HEK293T (cell line): Measurements from ENCODE around the gene ZP2.
"Not testable (repeated sequence)": the region's sequence is repeated elsewhere in the genome, so short reads cannot be mapped to it uniquely, and the experiment has no call there.

ENCODE experiments used
- CTCF ChIA-PET: fragments of 350-600 bp; formaldehyde crosslinking; extraction: SDS; loops from one replicate; lab custom pipeline; 2021; ENCODE audit warnings: antibody characterized with exemption, inconsistent platforms; lab: Yijun Ruan, JAX
- POLR2A ChIA-PET: fragments of 350-600 bp; formaldehyde crosslinking; extraction: SDS; loops from one replicate; lab custom pipeline; 2020; ENCODE audit warnings: antibody characterized with exemption, inconsistent platforms; lab: Yijun Ruan, JAX
- DNase-seq: peaks from one replicate; pipeline ENCODE4 v3.0.0; 2012; ENCODE audit warnings: mixed read lengths; ENCODE audit errors: extremely low spot score
- CTBP1 ChIP-seq: fragments of 450-650 bp; IDR thresholded peaks from 2 replicates; pipeline ENCODE4 v1.6.1; 2016; ENCODE audit warnings: borderline replicate concordance
- ELF4 ChIP-seq: fragments of 450-650 bp; IDR thresholded peaks from 2 replicates; pipeline ENCODE4 v1.6.1; 2017; ENCODE audit warnings: antibody characterized with exemption
- FOXA1 ChIP-seq: fragments of 450-650 bp; IDR thresholded peaks from 2 replicates; pipeline ENCODE4 v1.6.1; 2016; ENCODE audit warnings: mild to moderate bottlenecking
- FOXK2 ChIP-seq: fragments of 450-650 bp; IDR thresholded peaks from 2 replicates; pipeline ENCODE4 v1.6.1; 2016; ENCODE audit warnings: mild to moderate bottlenecking
- FOXM1 ChIP-seq: fragments of 450-650 bp; IDR thresholded peaks from 2 replicates; pipeline ENCODE4 v1.6.1; 2017; ENCODE audit warnings: mild to moderate bottlenecking, borderline replicate concordance
- HDGF ChIP-seq: fragments of 450-650 bp; IDR thresholded peaks from 2 replicates; pipeline ENCODE4 v1.6.1; 2017; ENCODE audit warnings: antibody characterized with exemption, borderline replicate concordance
- L3MBTL2 ChIP-seq: fragments of 450-650 bp; conservative IDR thresholded peaks from 2 replicates; pipeline ENCODE4 v1.6.1; 2016; ENCODE audit warnings: mild to moderate bottlenecking
- NFRKB ChIP-seq: fragments of 450-650 bp; IDR thresholded peaks from 2 replicates; pipeline ENCODE4 v1.6.1; 2016; ENCODE audit warnings: mild to moderate bottlenecking, moderate library complexity
- SP1 ChIP-seq: fragments of 450-650 bp; IDR thresholded peaks from 2 replicates; pipeline ENCODE4 v1.6.1; 2017
- SUZ12 ChIP-seq: fragments of 450-650 bp; IDR thresholded peaks from 2 replicates; pipeline ENCODE4 v1.6.1; 2016; ENCODE audit warnings: mild to moderate bottlenecking
- TARDBP ChIP-seq: fragments of 450-650 bp; IDR thresholded peaks from 2 replicates; pipeline ENCODE4 v1.6.1; 2016
- ZNF384 ChIP-seq: fragments of 450-650 bp; IDR thresholded peaks from 2 replicates; pipeline ENCODE4 v1.6.1; 2016
- TF ChIP-seq, protein P1 (sequence below): fragments of 450-650 bp; IDR thresholded peaks from 2 replicates; pipeline ENCODE4 v1.6.1; 2016

Gene ZP2

DNA sequence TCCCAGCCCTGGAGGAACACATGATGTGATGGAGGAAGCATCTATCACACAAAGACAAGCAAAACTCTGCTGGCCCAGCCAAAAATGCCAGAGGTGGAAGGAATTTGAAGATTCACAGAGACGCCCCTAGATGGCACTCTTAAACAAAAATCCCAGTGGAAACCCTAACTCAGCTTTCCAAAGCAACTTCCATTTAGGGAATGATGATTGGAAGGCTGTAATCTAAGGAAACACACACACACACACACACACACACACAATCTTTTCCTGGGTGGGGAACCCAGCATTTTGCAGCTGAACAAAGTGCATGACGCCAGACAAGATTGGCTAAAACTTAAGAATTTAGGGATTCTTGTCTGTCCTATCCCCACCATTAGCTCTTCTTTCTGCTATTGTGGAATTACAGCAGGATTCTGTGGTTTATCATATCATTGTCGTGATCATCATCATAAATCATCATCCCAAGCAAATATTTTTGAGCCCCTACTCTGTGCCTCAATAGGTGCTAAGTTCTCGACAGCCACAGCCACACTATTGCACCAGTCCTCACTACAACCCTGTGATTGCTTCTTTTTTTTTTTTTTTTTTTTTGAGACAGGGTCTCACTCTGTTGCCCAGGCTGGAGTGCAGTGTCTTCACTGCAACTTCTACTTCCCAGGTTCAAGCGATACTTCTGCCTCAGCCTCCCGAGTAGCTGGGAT, 54.5 kb downstream of the ZP2 start:
- peak; percentile 75 for DNase-seq
- POLR2A ChIA-PET: interaction anchor here (3.5 kb wide), 1 partner anchor 144 kb away, joined by 17 read pairs; no protein-coding TSS in a partner anchor
- CTCF ChIA-PET: interaction anchor here (0.6 to 2.3 kb wide), 2 partner anchors 60 to 144 kb away, joined by 5 to 10 read pairs; no protein-coding TSS in a partner anchor
- TF ChIP-seq ZNF384: peak; percentile 55; the same call in 1 of the 2 replicates
- TF ChIP-seq NFRKB: no peak

DNA sequence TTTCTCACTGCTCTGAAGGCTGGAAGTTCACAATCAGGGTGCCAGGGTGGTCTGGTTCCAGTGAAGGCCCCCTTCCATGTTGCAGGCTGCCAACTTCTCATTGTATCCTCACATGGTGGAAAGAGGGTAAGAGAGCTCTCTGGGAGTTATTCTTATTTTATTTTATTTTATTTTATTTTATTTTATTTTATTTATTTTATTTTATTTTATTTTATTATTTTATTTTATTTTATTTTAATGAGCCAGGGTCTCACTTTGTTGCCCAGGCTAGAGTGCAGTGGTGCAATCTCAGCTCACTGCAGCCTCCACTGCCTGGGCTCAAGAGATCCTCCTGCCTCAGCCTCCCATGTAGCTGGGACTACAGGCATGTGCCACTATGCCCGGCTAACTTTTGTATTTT, 55.4 kb downstream of the ZP2 start:
- DNase-seq, POLR2A ChIA-PET: not testable (repeated sequence)
- CTCF ChIA-PET: interaction anchor here (0.6 kb wide), 1 partner anchor 46 kb away, joined by 3 read pairs; no protein-coding TSS in a partner anchor

DNA sequence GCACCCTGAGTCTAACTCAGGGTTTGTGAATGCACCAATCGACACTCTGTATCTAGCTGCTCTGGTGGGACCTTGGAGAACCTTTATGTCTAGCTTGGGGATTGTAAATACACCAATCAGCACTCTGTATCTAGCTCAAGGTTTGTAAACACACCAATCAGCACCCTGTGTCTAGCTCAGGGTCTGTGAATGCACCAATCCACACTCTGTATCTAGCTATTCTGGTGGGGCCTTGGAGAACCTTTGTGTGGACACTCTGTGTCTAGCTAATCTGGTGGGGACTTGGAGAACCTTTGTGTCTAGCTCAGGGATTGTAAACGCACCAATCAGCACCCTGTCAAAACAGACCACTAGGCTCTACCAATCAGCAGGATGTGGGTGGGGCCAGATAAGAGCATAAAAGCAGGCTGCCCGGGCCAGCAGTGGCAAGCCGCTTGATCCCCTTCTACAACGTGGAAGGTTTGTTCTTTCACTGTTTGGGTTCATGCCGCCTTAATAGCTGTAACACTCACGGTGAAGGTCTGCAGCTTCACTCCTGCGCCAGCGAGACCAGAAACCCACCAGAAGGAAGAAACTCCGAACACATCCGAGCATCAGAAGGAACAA, 58.1 kb downstream of the ZP2 start:
- DNase-seq, POLR2A ChIA-PET, CTCF ChIA-PET: not testable (repeated sequence)

DNA sequence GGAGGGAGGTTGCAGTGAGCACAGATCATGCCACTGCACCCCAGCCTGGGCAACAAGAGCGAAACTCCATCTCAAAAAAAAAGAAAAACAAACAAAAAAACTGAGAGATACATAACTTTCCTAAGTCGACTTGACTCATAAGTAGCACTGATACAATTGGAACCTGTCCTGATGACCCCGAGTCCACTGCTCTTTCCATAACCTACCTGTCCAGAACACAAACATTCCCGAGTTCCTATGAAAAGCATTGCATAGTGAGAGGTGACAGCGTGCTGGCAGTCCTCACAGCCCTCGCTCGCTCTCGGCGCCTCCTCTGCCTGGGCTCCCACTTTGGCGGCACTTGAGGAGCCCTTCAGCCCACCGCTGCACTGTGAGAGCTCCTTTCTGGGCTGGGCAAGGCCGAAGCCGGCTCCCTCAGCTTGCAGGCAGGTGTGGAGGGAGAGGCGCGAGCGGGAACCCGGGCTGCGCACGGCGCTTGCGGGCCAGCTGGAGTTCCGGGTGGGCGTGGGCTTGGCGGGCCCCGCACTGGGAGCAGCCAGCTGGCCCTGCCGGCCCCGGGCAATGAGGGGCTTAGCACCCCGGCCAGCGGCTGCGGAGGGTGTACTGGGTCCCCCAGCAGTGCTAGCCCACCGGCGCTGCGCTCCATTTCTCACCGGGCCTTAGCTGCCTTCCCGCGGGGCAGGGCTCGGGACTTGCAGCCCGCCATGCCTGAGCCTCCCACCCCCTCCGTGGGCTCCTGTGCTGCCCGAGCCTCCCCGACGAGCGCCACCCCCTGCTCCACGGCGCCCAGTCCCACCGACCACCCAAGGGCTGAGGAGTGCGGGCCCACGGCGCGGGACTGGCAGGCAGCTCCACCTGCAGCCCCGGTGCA, 59.0 kb downstream of the ZP2 start:
- POLR2A ChIA-PET, DNase-seq, CTCF ChIA-PET: not testable (repeated sequence)

DNA sequence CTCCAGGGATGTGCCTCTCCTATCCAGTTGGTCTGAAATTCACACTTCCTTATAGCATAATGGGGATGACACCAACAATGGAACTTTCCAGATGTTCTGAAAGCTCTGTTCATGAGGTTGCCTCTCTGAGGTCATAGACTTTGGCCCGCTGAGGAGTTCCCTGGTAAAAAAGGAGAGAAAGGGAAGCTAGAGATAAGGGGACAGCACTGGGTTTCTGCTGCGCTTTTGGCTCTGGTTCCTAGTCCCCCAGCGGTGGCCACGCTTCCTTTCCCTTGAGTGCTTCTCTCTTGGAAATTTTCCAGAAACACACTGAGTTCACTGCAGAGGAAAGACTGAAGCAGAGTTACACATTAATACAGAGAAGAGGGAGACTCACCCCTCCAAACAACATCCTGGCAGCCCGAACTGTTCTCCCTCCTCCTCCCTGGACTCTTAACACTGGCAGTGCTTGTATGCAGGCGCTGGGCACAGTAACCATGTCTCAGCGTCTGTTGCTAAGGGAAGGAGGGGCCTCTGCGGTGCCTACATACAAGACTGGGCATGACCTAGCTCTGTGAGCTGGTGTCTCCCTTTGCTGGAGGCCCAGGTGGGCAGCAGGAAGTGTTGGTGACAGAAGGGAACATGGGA, 60.9 kb downstream of the ZP2 start, which contains the start of gene DNAH3:
Gene DNAH3 (minus strand): TSS at position 472 of the 627 bp plus-strand sequence. CDS start 527 bp downstream, outside the sequence.
- ChIA-PET CTCF (no interaction called here), POLR2A (no interaction called here)
- no peak for DNase-seq
- TF ChIP-seq, protein P1, sequence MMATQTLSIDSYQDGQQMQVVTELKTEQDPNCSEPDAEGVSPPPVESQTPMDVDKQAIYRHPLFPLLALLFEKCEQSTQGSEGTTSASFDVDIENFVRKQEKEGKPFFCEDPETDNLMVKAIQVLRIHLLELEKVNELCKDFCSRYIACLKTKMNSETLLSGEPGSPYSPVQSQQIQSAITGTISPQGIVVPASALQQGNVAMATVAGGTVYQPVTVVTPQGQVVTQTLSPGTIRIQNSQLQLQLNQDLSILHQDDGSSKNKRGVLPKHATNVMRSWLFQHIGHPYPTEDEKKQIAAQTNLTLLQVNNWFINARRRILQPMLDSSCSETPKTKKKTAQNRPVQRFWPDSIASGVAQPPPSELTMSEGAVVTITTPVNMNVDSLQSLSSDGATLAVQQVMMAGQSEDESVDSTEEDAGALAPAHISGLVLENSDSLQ: no peak
- TF ChIP-seq FOXM1 (no peak), L3MBTL2 (no peak), TARDBP (no peak), ELF4 (no peak), HDGF (no peak), NFRKB (no peak), FOXA1 (no peak), ZNF384 (no peak), SP1 (no peak), FOXK2 (no peak), CTBP1 (no peak), SUZ12 (no peak)
